Measurements from ENCODE around the gene FNDC8.
A peak's percentile ranks its signal among the peaks of the same experiment; 100 is the strongest.
"Not testable (repeated sequence)": the region's sequence is repeated elsewhere in the genome, so short reads cannot be mapped to it uniquely, and the experiment has no call there.

Gene FNDC8

GRCh38 chr17:35163886-35164285 is 42.5 kb downstream of the FNDC8 start:
- DNase-seq (no peak), ATAC-seq (replicated peaks) (no peak)
- Mint-ChIP-seq H3K4me3 (no peak overlapping the region), H3K4me1 (no peaks in the 10 kb centered on the region), H3K27me3 (peaks cover 47 to 62% of the 10 kb centered on the region in 2 donors), H3K36me3 (no peaks in the 10 kb centered on the region), H3K9me3 (no peaks in the 10 kb centered on the region), H3K27ac (no peak overlapping the region)

DNA sequence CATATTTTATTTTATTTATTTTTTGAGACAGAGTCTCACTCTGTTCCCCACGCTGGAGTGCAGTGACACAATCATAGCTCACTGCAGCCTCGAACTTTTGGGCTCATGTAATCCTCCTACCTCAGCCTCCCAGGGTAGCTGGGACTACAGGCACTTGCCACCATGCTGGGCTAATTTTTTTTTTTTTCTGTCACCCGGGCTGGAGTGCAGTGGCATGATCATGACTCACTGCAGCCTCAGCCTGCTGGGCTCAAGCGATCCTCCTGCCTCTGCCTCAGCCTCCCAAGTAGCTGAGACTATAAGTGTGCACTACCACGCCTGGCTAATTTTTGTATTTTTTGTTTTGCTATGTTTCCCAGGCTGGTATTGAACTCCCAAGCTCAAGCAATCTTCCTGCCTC is 43.3 kb downstream of the FNDC8 start:
- DNase-seq (no peak), ATAC-seq (replicated peaks) (no peak)
- Mint-ChIP-seq H3K4me3 (no peak overlapping the region), H3K9me3 (no peaks in the 10 kb centered on the region), H3K27me3 (peaks cover 46 to 56% of the 10 kb centered on the region in 2 donors), H3K4me1 (no peaks in the 10 kb centered on the region), H3K36me3 (no peaks in the 10 kb centered on the region), H3K27ac (no peak overlapping the region)

GRCh38 chr17:35166526-35166925 is 45.1 kb downstream of the FNDC8 start:
- Mint-ChIP-seq H3K27me3 (peaks cover 40 to 43% of the 10 kb centered on the region in 2 donors), H3K27ac (no peak overlapping the region), H3K4me1 (no peaks in the 10 kb centered on the region), H3K9me3 (no peaks in the 10 kb centered on the region), H3K4me3 (no peak overlapping the region), H3K36me3 (no peaks in the 10 kb centered on the region)
- ATAC-seq (replicated peaks) (no peak), DNase-seq (no peak)

DNA sequence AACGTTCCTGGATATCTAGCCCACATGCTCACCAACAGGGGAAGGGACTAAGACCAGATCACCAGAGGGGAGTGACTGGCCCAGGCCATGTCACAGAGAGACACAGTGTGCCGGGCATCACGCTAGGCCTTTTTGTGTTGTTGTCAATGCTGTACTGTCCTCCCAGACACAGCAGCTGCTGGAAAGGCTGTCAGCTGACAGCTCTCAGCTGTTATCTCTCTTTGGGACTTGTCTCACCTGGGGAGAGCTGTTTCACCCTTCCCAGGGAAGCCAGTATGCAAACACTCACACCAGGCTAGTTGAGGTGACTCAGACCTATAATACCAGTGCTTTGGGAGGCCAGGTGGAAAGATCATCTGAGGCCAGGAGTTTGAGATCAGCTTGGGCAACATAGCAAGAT is 45.6 kb downstream of the FNDC8 start:
- DNase-seq (no peak), ATAC-seq (replicated peaks) (no peak)
- H3K36me3 Mint-ChIP-seq, result no peaks in the 10 kb centered on the region
- peaks cover 40% of the 10 kb centered on the region in 2 donors for H3K27me3 Mint-ChIP-seq
- H3K27ac Mint-ChIP-seq, result peak overlapping the region; percentile 6
- H3K4me1 Mint-ChIP-seq, result no peaks in the 10 kb centered on the region
- no peak overlapping the region for H3K4me3 Mint-ChIP-seq
- no peaks in the 10 kb centered on the region for H3K9me3 Mint-ChIP-seq

DNA sequence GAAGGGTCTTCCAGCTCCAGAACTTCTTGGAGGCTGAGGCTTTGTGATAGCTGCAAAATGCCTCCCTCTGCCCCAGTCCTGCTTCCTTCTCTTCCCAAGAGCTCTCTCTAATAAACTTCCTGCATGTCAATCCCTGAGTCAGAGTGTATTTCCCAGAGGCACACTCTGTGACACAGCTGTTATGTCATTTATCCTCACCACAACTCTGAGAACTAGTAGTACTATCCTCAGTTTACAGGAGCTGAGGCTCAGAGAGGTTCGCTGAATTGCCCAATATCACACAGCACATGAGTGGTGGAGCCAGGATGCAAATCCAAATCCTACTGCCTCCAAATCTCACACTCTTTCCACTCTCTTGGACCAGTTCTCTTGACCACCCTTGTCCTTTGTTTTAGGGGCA is 46.3 kb downstream of the FNDC8 start:
- ATAC-seq (replicated peaks) (no peak), DNase-seq (no peak)
- H3K36me3 Mint-ChIP-seq, result no peaks in the 10 kb centered on the region
- H3K4me3 Mint-ChIP-seq, result no peak overlapping the region
- no peaks in the 10 kb centered on the region for H3K9me3 Mint-ChIP-seq
- H3K4me1 Mint-ChIP-seq, result no peaks in the 10 kb centered on the region
- H3K27me3 Mint-ChIP-seq, result peaks cover 34 to 40% of the 10 kb centered on the region in 2 donors
- H3K27ac Mint-ChIP-seq, result no peak overlapping the region

DNA sequence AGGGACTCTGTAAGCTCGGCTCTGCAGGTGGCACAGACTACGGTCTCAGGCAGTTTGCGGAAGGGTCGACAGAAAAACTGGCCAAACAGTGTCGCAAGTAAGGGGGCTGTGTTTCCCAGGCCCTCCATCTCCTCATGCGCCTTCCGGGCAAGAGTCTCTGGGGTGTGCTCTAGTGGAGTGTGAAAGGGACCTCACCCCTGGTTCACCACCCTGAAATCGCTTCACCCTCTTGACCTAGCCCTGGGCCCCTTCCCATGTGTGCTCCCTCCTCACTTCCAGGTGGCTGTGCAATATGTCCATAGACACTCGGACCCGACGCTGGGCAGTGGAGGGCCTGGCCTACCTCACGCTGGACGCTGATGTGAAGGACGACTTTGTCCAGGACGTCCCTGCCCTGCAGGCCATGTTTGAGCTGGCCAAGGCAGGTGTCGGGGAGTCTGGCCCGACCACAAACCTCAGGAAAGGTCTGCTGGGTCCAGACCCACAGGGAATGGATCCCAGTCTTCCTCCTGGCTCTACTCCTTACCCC is 48.5 kb downstream of the FNDC8 start:
- Mint-ChIP-seq H3K27ac (no peak overlapping the region), H3K9me3 (no peaks in the 10 kb centered on the region), H3K27me3 (peaks cover 26 to 31% of the 10 kb centered on the region in 2 donors), H3K4me3 (no peak overlapping the region), H3K36me3 (no peaks in the 10 kb centered on the region), H3K4me1 (no peaks in the 10 kb centered on the region)
- no peak for DNase-seq
- no peak for ATAC-seq (replicated peaks)

DNA sequence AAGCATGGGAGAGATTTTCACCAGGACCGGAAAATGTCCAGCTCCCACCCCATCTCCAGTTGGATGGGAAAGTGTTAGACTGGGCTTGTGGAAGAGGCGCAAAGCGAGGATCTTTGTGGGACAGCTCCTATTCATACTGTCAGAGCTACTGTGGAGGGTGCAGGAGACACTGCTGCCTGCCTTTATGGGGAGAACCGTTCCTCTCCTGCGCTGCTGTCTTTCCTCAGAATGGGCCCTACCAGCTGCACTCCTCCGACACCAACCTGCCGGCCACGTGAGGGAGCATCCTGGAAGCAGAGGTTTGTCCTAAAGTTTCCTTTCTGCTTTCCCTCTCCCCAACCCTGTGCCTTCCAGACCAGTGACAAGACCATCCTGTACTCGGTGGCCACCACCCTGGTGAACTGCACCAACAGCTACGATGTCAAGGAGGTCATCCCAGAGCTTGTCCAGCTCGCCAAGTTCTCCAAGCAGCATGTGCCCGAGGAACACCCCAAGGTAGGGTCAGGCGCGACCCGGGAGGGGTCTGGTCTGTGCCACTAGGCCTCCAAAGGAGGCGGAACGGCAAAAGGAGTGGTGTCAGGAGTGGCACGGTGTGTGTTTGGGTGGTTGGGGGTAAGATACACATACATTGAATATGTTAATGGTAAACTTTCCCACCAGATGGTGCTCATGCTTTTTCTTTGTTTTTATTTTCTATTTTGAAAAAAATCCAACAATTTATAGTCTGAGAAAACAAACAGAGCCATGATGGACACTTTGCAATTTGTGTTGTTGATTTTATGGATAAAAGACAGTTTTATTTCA is 49.8 kb downstream of the FNDC8 start:
- ATAC-seq (replicated peaks) (no peak), DNase-seq (no peak)
- no peaks in the 10 kb centered on the region for H3K4me1 Mint-ChIP-seq
- H3K36me3 Mint-ChIP-seq, result no peaks in the 10 kb centered on the region
- no peak overlapping the region for H3K4me3 Mint-ChIP-seq
- no peaks in the 10 kb centered on the region for H3K9me3 Mint-ChIP-seq
- H3K27ac Mint-ChIP-seq, result no peak overlapping the region
- H3K27me3 Mint-ChIP-seq, result peaks cover 20 to 24% of the 10 kb centered on the region in 2 donors

- peaks cover 20 to 21% of the 10 kb centered on the region in 2 donors for H3K27me3 Mint-ChIP-seq
- no peaks in the 10 kb centered on the region for H3K4me1 Mint-ChIP-seq
- no peak overlapping the region for H3K27ac Mint-ChIP-seq
- H3K36me3 Mint-ChIP-seq, result no peaks in the 10 kb centered on the region
- no peak for DNase-seq
- no peaks in the 10 kb centered on the region for H3K9me3 Mint-ChIP-seq
- ATAC-seq (replicated peaks), result no peak
- no peak overlapping the region for H3K4me3 Mint-ChIP-seq
These were observed 50.4 kb downstream of the FNDC8 start for GRCh38 chr17:35171834-35172233.

DNA sequence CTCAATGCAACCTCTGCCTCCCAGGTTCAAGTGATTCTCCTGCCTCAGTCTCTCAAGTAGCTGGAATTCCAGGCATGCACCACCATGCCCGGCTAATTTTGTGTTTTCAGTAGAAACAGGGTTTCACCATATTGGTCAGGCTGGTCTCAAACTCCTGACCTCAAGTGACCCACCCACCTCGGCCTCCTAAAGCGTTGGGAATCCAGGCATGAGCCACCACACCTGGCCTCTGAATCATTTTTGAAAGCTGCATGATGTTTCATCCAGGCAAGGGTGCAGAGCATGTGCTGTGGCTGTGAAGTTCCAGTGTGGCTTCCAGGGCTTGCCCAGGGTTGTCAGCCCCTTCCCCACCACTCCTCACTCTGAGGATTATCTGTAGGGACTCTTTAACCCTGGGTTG is 50.9 kb downstream of the FNDC8 start:
- not testable (repeated sequence) for H3K4me3 Mint-ChIP-seq, DNase-seq, H3K4me1 Mint-ChIP-seq

DNA sequence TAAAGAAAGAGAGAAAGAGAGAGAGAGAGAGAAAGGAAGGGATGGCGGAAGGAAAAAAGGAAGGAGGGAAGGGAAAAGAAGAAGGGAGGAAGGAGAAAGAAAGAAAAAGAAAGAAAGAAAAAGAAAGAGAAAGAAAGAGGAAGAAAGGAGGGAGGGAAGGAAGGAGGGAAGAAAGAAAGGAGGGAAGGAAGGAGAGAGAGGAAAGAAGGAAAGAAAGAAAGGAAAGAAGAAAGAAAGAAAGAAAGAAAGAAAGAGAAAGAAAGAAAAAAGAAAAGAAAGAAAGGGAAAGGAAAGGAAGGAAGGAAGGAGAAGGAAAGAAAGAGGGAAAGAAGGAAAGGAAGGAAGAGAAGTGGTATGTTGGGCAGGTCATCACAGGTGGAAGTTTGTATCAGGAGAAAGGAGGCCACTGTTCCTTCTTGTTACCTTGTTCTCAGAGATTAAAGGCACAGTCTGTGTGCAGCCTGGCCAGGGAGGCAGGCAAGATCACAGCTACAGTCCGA is 53.5 kb downstream of the FNDC8 start:
- Mint-ChIP-seq H3K4me1 (no peaks in the 10 kb centered on the region), H3K4me3 (no peak overlapping the region), H3K27ac (no peak overlapping the region), H3K27me3 (peaks cover 8 to 11% of the 10 kb centered on the region in 2 donors), H3K36me3 (no peaks in the 10 kb centered on the region), H3K9me3 (peaks cover 0 to 4% of the 10 kb centered on the region in 2 donors)
- ATAC-seq (replicated peaks) (no peak), DNase-seq (no peak)

More for the DNA sequence above, 50.9 kb downstream of the FNDC8 start:
- ATAC-seq (replicated peaks); H3K36me3 Mint-ChIP-seq; H3K9me3 Mint-ChIP-seq; H3K27ac Mint-ChIP-seq: not testable (repeated sequence)
- peaks cover 20 to 21% of the 10 kb centered on the region in 2 donors for H3K27me3 Mint-ChIP-seq

DNA sequence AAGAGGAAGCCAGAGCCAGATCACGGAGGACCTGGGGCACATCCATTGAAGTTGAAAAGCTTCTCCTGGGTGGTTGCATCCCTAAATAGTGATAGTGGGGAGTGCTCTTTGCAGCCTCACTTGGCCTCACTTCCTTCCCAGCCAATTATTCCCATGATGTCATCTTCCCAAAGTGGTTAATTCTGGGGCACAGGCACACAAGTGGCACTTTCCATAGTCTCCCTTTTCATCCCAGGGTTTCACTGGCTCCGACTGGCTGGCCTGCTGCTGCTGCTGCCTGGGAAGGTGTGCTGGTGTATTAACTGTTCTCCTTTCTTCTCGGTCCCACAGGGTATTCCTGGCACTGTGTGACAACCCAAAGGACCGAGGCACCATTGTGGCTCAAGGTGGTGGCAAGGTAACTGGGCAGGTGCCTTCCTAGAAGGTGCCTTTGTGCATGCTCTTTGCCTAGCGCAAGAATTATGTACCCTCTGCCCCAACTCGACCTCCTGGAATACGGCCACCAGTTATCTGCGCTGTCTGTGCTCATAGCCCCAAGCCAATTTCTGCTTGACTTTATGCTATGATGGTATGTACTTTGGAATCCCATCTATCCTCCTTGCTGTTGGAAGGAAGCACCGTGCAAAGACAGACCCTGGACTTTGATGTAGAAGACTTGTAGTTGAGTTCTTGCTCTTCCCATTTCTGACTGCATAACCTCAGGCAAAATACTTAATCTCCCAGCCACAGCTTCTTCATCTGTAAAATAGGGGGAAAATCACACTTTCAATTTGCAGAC is 54.4 kb downstream of the FNDC8 start:
- no peaks in the 10 kb centered on the region for H3K4me1 Mint-ChIP-seq
- H3K4me3 Mint-ChIP-seq, result no peak overlapping the region
- no peaks in the 10 kb centered on the region for H3K36me3 Mint-ChIP-seq
- H3K27me3 Mint-ChIP-seq, result peaks cover 4 to 17% of the 10 kb centered on the region in 2 donors
- ATAC-seq (replicated peaks) (no peak), DNase-seq (no peak)
- no peak overlapping the region for H3K27ac Mint-ChIP-seq
- peaks cover 0 to 4% of the 10 kb centered on the region in 2 donors for H3K9me3 Mint-ChIP-seq

- H3K9me3 Mint-ChIP-seq, result peaks cover 0 to 4% of the 10 kb centered on the region in 2 donors
- H3K4me3 Mint-ChIP-seq, result no peak overlapping the region
- H3K27me3 Mint-ChIP-seq, result peaks cover 4 to 17% of the 10 kb centered on the region in 2 donors
- no peak for DNase-seq
- no peaks in the 10 kb centered on the region for H3K36me3 Mint-ChIP-seq
- no peak overlapping the region for H3K27ac Mint-ChIP-seq
- H3K4me1 Mint-ChIP-seq, result no peaks in the 10 kb centered on the region
- no peak for ATAC-seq (replicated peaks)
These were observed 55.5 kb downstream of the FNDC8 start for GRCh38 chr17:35176897-35177296.

DNA sequence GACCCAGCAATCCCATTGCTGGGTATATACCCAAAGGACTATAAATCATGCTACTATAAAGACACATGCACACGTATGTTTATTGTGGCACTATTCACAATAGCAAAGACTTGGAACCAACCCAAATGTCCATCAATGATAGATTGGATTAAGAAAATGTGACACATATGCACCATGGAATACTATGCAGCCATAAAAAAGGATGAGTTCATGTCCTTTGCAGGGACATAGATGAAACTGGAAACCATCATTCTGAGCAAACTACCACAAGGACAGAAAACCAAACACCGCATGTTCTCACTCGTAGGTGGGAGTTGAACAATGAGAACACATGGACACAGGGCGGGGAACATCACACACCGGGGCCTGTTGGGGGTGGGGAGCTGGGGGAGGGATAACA is 58.0 kb downstream of the FNDC8 start:
- not testable (repeated sequence) for ATAC-seq (replicated peaks); H3K9me3 Mint-ChIP-seq; H3K36me3 Mint-ChIP-seq; H3K4me1 Mint-ChIP-seq; H3K4me3 Mint-ChIP-seq; H3K27ac Mint-ChIP-seq; DNase-seq
- peaks cover 16 to 34% of the 10 kb centered on the region in 2 donors for H3K27me3 Mint-ChIP-seq

All from stimulated activated naive B cell treated with anti-CD40 and anti-IgM and Interleukin-4, amounts not matched to agents 10 μg/mL and 1 μg/mL and 100 μg/mL, for 72 hours (primary cell).